ENCODE measurements around the gene CACTIN.

CACTIN gene

GRCh38 chr19:3604987-3605343 is 21.6 kb downstream of the CACTIN start:
- H3K36me3 ChIP-seq = peaks cover 0 to 5% (median 0%) of the 10 kb centered on the region in 11 experiments; a peak in 4 of 22 replicates
- TF ChIP-seq Cebpa-rat (IDR thresholded peaks at IDR 0.05) = no peak
- peak overlapping the region in 10 of 11 experiments; percentile 16 to 71 (median 47); a peak in 13 of 22 replicates for H3K9ac ChIP-seq
- peak overlapping the region; percentile 79 to 98 (median 92) for H3K4me2 ChIP-seq
- peak overlapping the region in 4 of 11 experiments; percentile 8 to 56 (median 36); a peak in 9 of 22 replicates for H3K27ac ChIP-seq
- peak overlapping the region in 8 of 10 experiments; percentile 7 to 68 (median 40); a peak in 13 of 20 replicates for H3K4me3 ChIP-seq
- H3K9me3 ChIP-seq (replicated peaks in 1 of 11) = peaks cover 0 to 14% (median 0%) of the 10 kb centered on the region in 11 experiments; a peak in 5 of 22 replicates
- H3K27me3 ChIP-seq = peaks cover 13 to 28% (median 25%) of the 10 kb centered on the region in 11 experiments
- H3K4me1 ChIP-seq = peaks cover 51 to 82% (median 71%) of the 10 kb centered on the region in 10 experiments
- H4K20me1 ChIP-seq = peaks cover 0 to 15% (median 1%) of the 10 kb centered on the region in 11 experiments; a peak in 8 of 22 replicates

DNA sequence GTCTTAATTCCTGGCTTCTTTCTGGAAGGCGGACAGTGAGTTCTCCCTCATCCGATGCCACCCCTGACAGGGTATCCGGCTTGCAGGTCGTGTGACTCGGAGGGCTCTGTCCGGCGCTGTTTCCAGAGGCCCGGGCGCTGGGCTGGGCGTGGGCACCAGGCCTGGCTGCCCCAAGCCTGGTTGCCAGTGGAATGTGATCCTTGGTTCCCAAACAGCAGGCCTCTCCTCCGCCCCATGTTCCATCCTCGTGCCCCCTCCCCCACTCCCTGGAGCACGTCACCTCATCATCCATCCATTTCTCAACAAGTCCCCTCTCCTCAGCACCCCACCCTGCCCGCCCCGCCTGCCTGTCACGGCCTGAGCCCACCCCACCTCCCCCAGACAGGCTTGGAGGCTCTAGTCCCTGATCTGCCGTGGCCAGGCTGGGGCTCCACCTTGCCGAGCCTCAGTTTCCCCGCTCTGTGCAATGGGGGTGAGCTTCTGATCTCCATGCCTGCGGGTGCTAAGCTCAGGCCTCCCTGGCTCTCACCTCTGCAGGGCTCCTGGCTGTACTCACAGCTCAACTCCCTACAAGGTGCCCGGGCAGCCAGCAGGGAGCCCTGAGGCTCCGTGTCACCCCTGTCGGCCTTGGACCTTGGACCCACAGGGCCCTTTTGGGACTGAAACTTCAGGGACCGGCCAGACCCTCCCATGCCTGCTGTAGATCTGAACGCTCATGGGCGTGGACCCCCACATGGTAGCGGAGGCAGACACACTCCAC is 22.2 kb downstream of the CACTIN start:
- H3K4me1 ChIP-seq = peaks cover 45 to 81% (median 65%) of the 10 kb centered on the region in 10 experiments
- H3K9ac ChIP-seq = peak overlapping the region in 10 of 11 experiments; percentile 16 to 71 (median 47); a peak in 12 of 22 replicates
- H3K9me3 ChIP-seq (replicated peaks in 1 of 11) = peaks cover 0 to 17% (median 0%) of the 10 kb centered on the region in 11 experiments; a peak in 4 of 22 replicates
- H4K20me1 ChIP-seq = peaks cover 0 to 13% (median 0%) of the 10 kb centered on the region in 11 experiments; a peak in 4 of 22 replicates
- H3K4me2 ChIP-seq = peak overlapping the region; percentile 79 to 98 (median 92)
- peaks cover 13 to 28% (median 25%) of the 10 kb centered on the region in 11 experiments for H3K27me3 ChIP-seq
- no peak for TF ChIP-seq Cebpa-rat (IDR thresholded peaks at IDR 0.05)
- peaks cover 0 to 10% (median 0%) of the 10 kb centered on the region in 11 experiments; a peak in 1 of 22 replicates for H3K36me3 ChIP-seq
- peak overlapping the region in 4 of 11 experiments; percentile 21 to 56 (median 42); a peak in 10 of 22 replicates for H3K27ac ChIP-seq
- H3K4me3 ChIP-seq = peak overlapping the region in 8 of 10 experiments; percentile 7 to 68 (median 40); a peak in 13 of 20 replicates

GRCh38 chr19:3603121-3603811 is 23.3 kb downstream of the CACTIN start:
- no peak overlapping the region for H3K4me3 ChIP-seq
- H3K4me2 ChIP-seq = peak overlapping the region in 9 of 11 experiments; percentile 9 to 98 (median 42); a peak in 11 of 22 replicates
- no peak for TF ChIP-seq Cebpa-rat (IDR thresholded peaks at IDR 0.05)
- no peak overlapping the region for H3K9ac ChIP-seq
- peaks cover 0 to 17% (median 0%) of the 10 kb centered on the region in 11 experiments; a peak in 4 of 22 replicates for H3K9me3 ChIP-seq (replicated peaks in 1 of 11)
- peaks cover 0 to 10% (median 0%) of the 10 kb centered on the region in 11 experiments; a peak in 1 of 22 replicates for H3K36me3 ChIP-seq
- no peak overlapping the region for H3K27ac ChIP-seq
- H3K27me3 ChIP-seq = peaks cover 13 to 28% (median 25%) of the 10 kb centered on the region in 11 experiments
- H3K4me1 ChIP-seq = peaks cover 35 to 70% (median 54%) of the 10 kb centered on the region in 10 experiments
- H4K20me1 ChIP-seq = peaks cover 0 to 10% (median 0%) of the 10 kb centered on the region in 11 experiments; a peak in 3 of 22 replicates

GRCh38 chr19:3601021-3601420 is 25.6 kb downstream of the CACTIN start:
- Histone ChIP-seq H3K9me3 (replicated peaks in 1 of 11) (peaks cover 0 to 17% (median 0%) of the 10 kb centered on the region in 11 experiments; a peak in 4 of 22 replicates), H3K9ac (no peak overlapping the region), H3K36me3 (peaks cover 0 to 10% (median 0%) of the 10 kb centered on the region in 11 experiments; a peak in 1 of 22 replicates), H3K27ac (no peak overlapping the region), H3K4me2 (peak overlapping the region in 2 of 11 experiments; percentile 18 to 22; a peak in 3 of 22 replicates), H3K27me3 (peaks cover 5 to 11% (median 9%) of the 10 kb centered on the region in 11 experiments), H4K20me1 (peaks cover 0 to 1% (median 0%) of the 10 kb centered on the region in 11 experiments; a peak in 3 of 22 replicates), H3K4me1 (peaks cover 16 to 47% (median 32%) of the 10 kb centered on the region in 10 experiments), H3K4me3 (no peak overlapping the region)
- no peak for TF ChIP-seq Cebpa-rat (IDR thresholded peaks at IDR 0.05)

GRCh38 chr19:3599776-3600187 is 26.8 kb downstream of the CACTIN start:
- Histone ChIP-seq H3K27ac (no peak overlapping the region), H3K9ac (no peak overlapping the region), H3K4me1 (peaks cover 4 to 35% (median 19%) of the 10 kb centered on the region in 10 experiments), H3K36me3 (peaks cover 0 to 10% (median 0%) of the 10 kb centered on the region in 11 experiments; a peak in 1 of 22 replicates), H3K4me2 (peak overlapping the region in 2 of 11 experiments; percentile 18 to 41; a peak in 2 of 22 replicates), H3K9me3 (replicated peaks in 1 of 11) (peaks cover 0 to 17% (median 0%) of the 10 kb centered on the region in 11 experiments; a peak in 4 of 22 replicates), H3K4me3 (no peak overlapping the region), H4K20me1 (no peaks in the 10 kb centered on the region), H3K27me3 (peaks cover 0 to 4% (median under 1%) of the 10 kb centered on the region in 11 experiments; a peak in 9 of 22 replicates)
- TF ChIP-seq Cebpa-rat (IDR thresholded peaks at IDR 0.05) = no peak

- no peaks in the 10 kb centered on the region for H4K20me1 ChIP-seq
- peaks cover 0 to 11% (median 2%) of the 10 kb centered on the region in 10 experiments; a peak in 7 of 20 replicates for H3K4me1 ChIP-seq
- peaks cover 0 to 10% (median 0%) of the 10 kb centered on the region in 11 experiments; a peak in 1 of 22 replicates for H3K36me3 ChIP-seq
- H3K4me2 ChIP-seq = no peak overlapping the region
- no peak overlapping the region for H3K4me3 ChIP-seq
- H3K27me3 ChIP-seq = peaks cover 0 to 23% (median 18%) of the 10 kb centered on the region in 11 experiments; a peak in 13 of 22 replicates
- H3K27ac ChIP-seq = no peak overlapping the region
- no peak overlapping the region for H3K9ac ChIP-seq
- TF ChIP-seq Cebpa-rat (IDR thresholded peaks at IDR 0.05) = no peak
- H3K9me3 ChIP-seq (replicated peaks in 1 of 11) = peaks cover 12 to 28% (median 19%) of the 10 kb centered on the region in 11 experiments
Measured at GRCh38 chr19:3595521-3596061, 31.0 kb downstream of the CACTIN start.

DNA sequence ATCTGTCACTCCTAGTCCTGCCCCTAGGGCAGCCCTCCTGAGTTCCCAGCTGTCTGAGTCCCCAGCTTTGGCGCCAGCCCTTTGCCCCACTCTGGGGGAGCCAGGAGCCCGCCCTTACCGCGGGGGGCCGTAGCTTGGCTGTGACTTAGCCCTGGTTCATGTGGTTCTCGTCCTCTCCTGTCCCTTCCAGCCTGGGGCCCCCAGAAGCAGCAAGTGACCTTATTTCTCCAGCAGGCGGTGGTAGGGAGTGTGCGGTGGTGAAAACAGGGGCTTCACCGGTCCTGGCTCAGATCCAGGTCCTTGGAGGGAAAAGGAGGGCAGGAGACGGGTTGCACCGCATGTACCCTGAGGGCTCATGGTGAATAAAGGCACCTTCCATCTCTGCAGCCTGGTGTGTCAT is 33.4 kb downstream of the CACTIN start:
- Histone ChIP-seq H4K20me1 (no peaks in the 10 kb centered on the region), H3K4me1 (no peaks in the 10 kb centered on the region), H3K9me3 (replicated peaks in 1 of 11) (peaks cover 12 to 28% (median 25%) of the 10 kb centered on the region in 11 experiments), H3K36me3 (no peaks in the 10 kb centered on the region; a peak in 1 of 22 replicates), H3K4me3 (no peak overlapping the region), H3K27ac (no peak overlapping the region), H3K9ac (no peak overlapping the region), H3K27me3 (peaks cover 0 to 23% (median 18%) of the 10 kb centered on the region in 11 experiments; a peak in 13 of 22 replicates), H3K4me2 (no peak overlapping the region)
- TF ChIP-seq Cebpa-rat (IDR thresholded peaks at IDR 0.05) = no peak
